ENCODE data around the gene CCDC88C.
"Not testable (repeated sequence)": the region's sequence is repeated elsewhere in the genome, so short reads cannot be mapped to it uniquely, and the experiment has no call there.

The CCDC88C gene

GRCh38 chr14:91417120-91417982 is at the start of gene CCDC88C:
CCDC88C (minus strand) TSS chr14:91417820; CDS start chr14:91417690, 130 bp downstream.
- in situ Hi-C loops (cut with HindIII; ENCODE audit: low sequenced_read_pairs), result no loop called here

GRCh38 chr14:91466192-91466591 is 48.6 kb upstream of the CCDC88C start:
- in situ Hi-C loops (cut with HindIII; ENCODE audit: low sequenced_read_pairs), result no loop called here

- in situ Hi-C loops (cut with HindIII; ENCODE audit: low sequenced_read_pairs), result no loop called here
Observed at GRCh38 chr14:91464615-91465205, 47.1 kb upstream of the CCDC88C start.

GRCh38 chr14:91458612-91459011 is 41.0 kb upstream of the CCDC88C start:
- in situ Hi-C loops (cut with HindIII; ENCODE audit: low sequenced_read_pairs), result no loop called here

- in situ Hi-C loops (cut with HindIII; ENCODE audit: low sequenced_read_pairs), result no loop called here
Observed at GRCh38 chr14:91456283-91456682, 38.7 kb upstream of the CCDC88C start.

GRCh38 chr14:91454580-91454979 is 37.0 kb upstream of the CCDC88C start:
- in situ Hi-C loops (cut with HindIII; ENCODE audit: low sequenced_read_pairs), result no loop called here

GRCh38 chr14:91454155-91454554 is 36.5 kb upstream of the CCDC88C start:
- in situ Hi-C loops (cut with HindIII; ENCODE audit: low sequenced_read_pairs), result no loop called here

- in situ Hi-C loops (cut with HindIII; ENCODE audit: low sequenced_read_pairs), result no loop called here
Observed at GRCh38 chr14:91453744-91454143, 36.1 kb upstream of the CCDC88C start.

- in situ Hi-C loops (cut with HindIII; ENCODE audit: low sequenced_read_pairs), result no loop called here
Observed at GRCh38 chr14:91444335-91445020, 26.9 kb upstream of the CCDC88C start.

GRCh38 chr14:91439345-91439744 is 21.7 kb upstream of the CCDC88C start:
- in situ Hi-C loops (cut with HindIII; ENCODE audit: low sequenced_read_pairs), result no loop called here

- in situ Hi-C loops (cut with HindIII; ENCODE audit: low sequenced_read_pairs), result no loop called here
Observed at GRCh38 chr14:91438845-91439244, 21.2 kb upstream of the CCDC88C start.

- in situ Hi-C loops (cut with HindIII; ENCODE audit: low sequenced_read_pairs), result not testable (repeated sequence)
Observed at GRCh38 chr14:91436266-91436665, 18.6 kb upstream of the CCDC88C start.

GRCh38 chr14:91429385-91429784 is 11.8 kb upstream of the CCDC88C start:
- in situ Hi-C loops (cut with HindIII; ENCODE audit: low sequenced_read_pairs), result no loop called here

- in situ Hi-C loops (cut with HindIII; ENCODE audit: low sequenced_read_pairs), result not testable (repeated sequence)
Observed at GRCh38 chr14:91428931-91429330, 11.3 kb upstream of the CCDC88C start.

GRCh38 chr14:91425531-91425944 is 7.9 kb upstream of the CCDC88C start:
- in situ Hi-C loops (cut with HindIII; ENCODE audit: low sequenced_read_pairs), result not testable (repeated sequence)

GRCh38 chr14:91424813-91425530 is 7.4 kb upstream of the CCDC88C start:
- in situ Hi-C loops (cut with HindIII; ENCODE audit: low sequenced_read_pairs), result no loop called here

- in situ Hi-C loops (cut with HindIII; ENCODE audit: low sequenced_read_pairs), result no loop called here
Observed at GRCh38 chr14:91420686-91421085, 3.1 kb upstream of the CCDC88C start.

GRCh38 chr14:91419451-91419850 is 1.8 kb upstream of the CCDC88C start:
- in situ Hi-C loops (cut with HindIII; ENCODE audit: low sequenced_read_pairs), result no loop called here

- in situ Hi-C loops (cut with HindIII; ENCODE audit: low sequenced_read_pairs), result no loop called here
Observed at GRCh38 chr14:91419044-91419397, 1.4 kb upstream of the CCDC88C start.

- in situ Hi-C loops (cut with HindIII; ENCODE audit: low sequenced_read_pairs), result no loop called here
Observed at GRCh38 chr14:91418387-91419043, 895 bp upstream of the CCDC88C start.

- in situ Hi-C loops (cut with HindIII; ENCODE audit: low sequenced_read_pairs), result no loop called here
Observed at GRCh38 chr14:91417983-91418386, 365 bp upstream of the CCDC88C start.
